Islet precursor cell (in vitro differentiated cells): ENCODE results near the gene RAB26.
"Not testable (repeated sequence)": the region's sequence is repeated elsewhere in the genome, so short reads cannot be mapped to it uniquely, and the experiment has no call there.

Source experiments
- DNase-seq: peaks from one replicate; pipeline ENCODE4 v3.0.0-alpha.2; 2018

The RAB26 gene

GRCh38 chr16:2200313-2200712 lies 51.9 kb downstream of the RAB26 start:
- no peak for DNase-seq

- not testable (repeated sequence) for DNase-seq
These were observed 54.8 kb downstream of the RAB26 start for GRCh38 chr16:2203119-2203688.
